PC-3 (cell line): Measurements from ENCODE around the gene LRRTM2. TPM values are rescaled to one million over a fixed set of nuclear protein-coding genes. Genes with fewer than 3 reads are reported as not detected.

Source experiments
- ATAC-seq: fragments of 200-7000 bp; cut with Tn5 transposase; 2 replicates; pipeline ENCODE4 v1.9.1; 2020; ENCODE audit warnings: mild to moderate bottlenecking, moderate library complexity
- BruUV-seq: library from RNA; stranded (reverse); fragments of 400-500 nt; replicated peaks from 2 replicates; lab custom pipeline; 2021; lab: Mats Ljungman, UMichigan
- CTCF ChIA-PET: fragments of 300-600 bp; sonication (Branson Sonifier 250); formaldehyde crosslinking; loops from one replicate; lab custom pipeline; 2022; ENCODE audit warnings: antibody characterized with exemption; lab: Charles Lee
- POLR2A ChIA-PET: fragments of 300-600 bp; sonication (Branson Sonifier 250); formaldehyde crosslinking; loops from one replicate; lab custom pipeline; 2022; ENCODE audit warnings: antibody characterized with exemption; ENCODE audit not compliant: unreplicated experiment; lab: Charles Lee
- DNase-seq: peaks from one replicate; pipeline ENCODE4 v3.0.0-alpha.2; 2015
- H2AFZ ChIP-seq: fragments of 300-600 bp; sonication (generic); 2 replicates; pipeline ENCODE4 v1.6.0; 2016; ENCODE audit warnings: antibody characterized with exemption, low read length
- H3F3A ChIP-seq: fragments of 300-600 bp; sonication (generic); one replicate; pipeline ENCODE4 v1.6.0; 2017; ENCODE audit warnings: antibody characterized with exemption, low read length, control low read depth, mild to moderate bottlenecking; ENCODE audit not compliant: unreplicated experiment
- H3K27ac ChIP-seq: fragments of 300-600 bp; sonication (generic); 2 replicates; pipeline ENCODE4 v1.5.1; 2016; ENCODE audit warnings: mild to moderate bottlenecking, low read length
- H3K27me3 ChIP-seq: fragments of 300-600 bp; sonication (generic); 2 replicates; pipeline ENCODE4 v1.6.1; 2016; ENCODE audit warnings: low read length, mixed read lengths
- H3K36me3 ChIP-seq: fragments of 300-600 bp; sonication (generic); 2 replicates; pipeline ENCODE4 v1.6.1; 2016; ENCODE audit warnings: low read depth, mixed run types, low read length, mixed read lengths
- H3K4me1 ChIP-seq: fragments of 300-600 bp; sonication (generic); 2 replicates; pipeline ENCODE4 v1.5.1; 2016; ENCODE audit warnings: low read length; ENCODE audit not compliant: insufficient read depth
- H3K4me2 ChIP-seq: fragments of 300-600 bp; sonication (generic); 2 replicates; pipeline ENCODE4 v1.6.0; 2016; ENCODE audit warnings: low read length
- H3K4me3 ChIP-seq: fragments of 300-600 bp; sonication (generic); 2 replicates; pipeline ENCODE4 v1.5.1; 2016; ENCODE audit warnings: mild to moderate bottlenecking, low read length, mixed read lengths
- H3K79me2 ChIP-seq: fragments of 300-600 bp; sonication (generic); 2 replicates; pipeline ENCODE4 v1.6.1; 2017; ENCODE audit warnings: low read length, mixed read lengths
- H3K9ac ChIP-seq: fragments of 300-600 bp; sonication (generic); 2 replicates; pipeline ENCODE4 v1.6.0; 2016; ENCODE audit warnings: mild to moderate bottlenecking, low read length
- H3K9me2 ChIP-seq: fragments of 300-600 bp; sonication (generic); replicated peaks from 2 replicates; pipeline ENCODE4 v1.6.1; 2016; ENCODE audit warnings: mixed run types, low read length, mixed read lengths
- H3K9me3 ChIP-seq: fragments of 300-600 bp; sonication (generic); 2 replicates; pipeline ENCODE4 v1.6.1; 2016; ENCODE audit warnings: low read length, mixed read lengths
- H4K20me1 ChIP-seq: fragments of 300-600 bp; sonication (generic); 2 replicates; pipeline ENCODE4 v1.6.1; 2016; ENCODE audit warnings: low read length, mixed read lengths
- CTCF ChIP-seq: fragments of 300-600 bp; sonication (generic); conservative IDR thresholded peaks from 2 replicates; pipeline ENCODE4 v1.5.1; 2017; ENCODE audit warnings: antibody characterized with exemption, low read depth, mild to moderate bottlenecking, low read length
- EZH2 ChIP-seq: fragments of 300-600 bp; sonication (generic); IDR thresholded peaks from one replicate; pipeline ENCODE4 v1.6.1; 2017; ENCODE audit warnings: antibody characterized with exemption, mild to moderate bottlenecking, low read length; ENCODE audit not compliant: unreplicated experiment
- EZH2phosphoT487 ChIP-seq: fragments of 300-600 bp; sonication (generic); IDR thresholded peaks from 2 replicates; pipeline ENCODE4 v1.6.1; 2018; ENCODE audit warnings: mild to moderate bottlenecking, antibody characterized with exemption, low read length, borderline replicate concordance
- intact Hi-C: fragments of 100-400 bp; cut with micrococcal nuclease; formaldehyde crosslinking; loops from 2 replicates; pipeline ENCODE4 v1.9.0; 2023
- total RNA-seq: library from RNA; depleted of rRNA; stranded (reverse); fragments of >200 nt; gene quantifications from 2 replicates; pipeline ENCODE4 v1.2.3, GENCODE V29; 2014

The LRRTM2 gene
- total RNA-seq, 1 experiment from 2014 or later: not detected

- ChIA-PET CTCF (no interaction called here), POLR2A (no interaction called here)
- intact Hi-C loops: no loop called here
- Histone ChIP-seq H4K20me1 (no peaks in the 10 kb centered on the region), H3F3A (no peaks in the 10 kb centered on the region), H3K36me3 (no peaks in the 10 kb centered on the region), H3K4me1 (no peaks in the 10 kb centered on the region), H3K27ac (no peak overlapping the region), H3K79me2 (no peaks in the 10 kb centered on the region), H3K4me3 (no peak overlapping the region), H3K4me2 (no peak overlapping the region), H3K9me3 (no peaks in the 10 kb centered on the region), H3K9ac (no peak overlapping the region), H2AFZ (no peak overlapping the region), H3K9me2 (no peaks in the 10 kb centered on the region), H3K27me3 (no peaks in the 10 kb centered on the region)
- no TSS peak for BruUV-seq
- TF ChIP-seq EZH2phosphoT487: no peak
- no peak for TF ChIP-seq EZH2
- TF ChIP-seq CTCF: no peak
- no peak for ATAC-seq
- no peak for DNase-seq
These were observed 31.0 kb downstream of the LRRTM2 start for GRCh38 chr5:138844125-138844461.

- Histone ChIP-seq H3K27me3 (no peaks in the 10 kb centered on the region), H3K9me2 (no peaks in the 10 kb centered on the region), H3K9me3 (no peaks in the 10 kb centered on the region), H3K4me3 (no peak overlapping the region), H3K4me2 (no peak overlapping the region), H3F3A (no peaks in the 10 kb centered on the region), H3K4me1 (no peaks in the 10 kb centered on the region), H2AFZ (no peak overlapping the region), H3K36me3 (no peaks in the 10 kb centered on the region), H3K9ac (no peak overlapping the region), H3K79me2 (no peaks in the 10 kb centered on the region), H4K20me1 (no peaks in the 10 kb centered on the region), H3K27ac (no peak overlapping the region)
- intact Hi-C loops: no loop called here
- TF ChIP-seq CTCF (no peak), EZH2phosphoT487 (no peak), EZH2 (no peak)
- CTCF ChIA-PET: no interaction called here
- ATAC-seq (no peak), DNase-seq (no peak)
- BruUV-seq: no TSS peak
- POLR2A ChIA-PET: no interaction called here
These were observed 31.6 kb downstream of the LRRTM2 start for GRCh38 chr5:138843316-138844124.

- TF ChIP-seq EZH2phosphoT487 (no peak), CTCF (no peak), EZH2 (no peak)
These were observed 33.6 kb downstream of the LRRTM2 start for GRCh38 chr5:138841531-138841930.

More at GRCh38 chr5:138841531-138841930, 33.6 kb downstream of the LRRTM2 start:
- no peak for ATAC-seq
- Histone ChIP-seq H2AFZ (no peak overlapping the region), H3K9me2 (no peaks in the 10 kb centered on the region), H3K4me1 (no peaks in the 10 kb centered on the region), H3K4me2 (no peak overlapping the region), H3K27ac (no peak overlapping the region), H3K4me3 (no peak overlapping the region), H3F3A (no peaks in the 10 kb centered on the region), H3K9me3 (no peaks in the 10 kb centered on the region), H4K20me1 (no peaks in the 10 kb centered on the region), H3K9ac (no peak overlapping the region), H3K79me2 (no peaks in the 10 kb centered on the region), H3K36me3 (no peaks in the 10 kb centered on the region), H3K27me3 (no peaks in the 10 kb centered on the region)
- POLR2A ChIA-PET: no interaction called here
- DNase-seq: no peak
- CTCF ChIA-PET: no interaction called here
- no TSS peak for BruUV-seq
- intact Hi-C loops: no loop called here
